GM12875 (cell line): Measurements from ENCODE around the gene TP53TG5.

Experiments used
- H3K4me3 ChIP-seq: one replicate; pipeline ENCODE4 v1.5.1; 2011; ENCODE audit warnings: low read depth, low read length, control low read depth
- CTCF ChIP-seq: IDR thresholded peaks from 2 replicates; pipeline ENCODE4 v1.5.1; 2011; ENCODE audit warnings: low read depth, mild to moderate bottlenecking, control low read depth, inconsistent platforms, low read length, moderate library complexity, borderline replicate concordance; ENCODE audit not compliant: insufficient read depth

TP53TG5 gene

GRCh38 chr20:45345104-45345936, 32.8 kb downstream of the TP53TG5 start:
- no peak overlapping the region for H3K4me3 ChIP-seq
- TF ChIP-seq CTCF, result no peak

GRCh38 chr20:45344168-45344860, 33.8 kb downstream of the TP53TG5 start:
- no peak overlapping the region for H3K4me3 ChIP-seq
- no peak for TF ChIP-seq CTCF

- no peak for TF ChIP-seq CTCF
- H3K4me3 ChIP-seq, result no peak overlapping the region
These were observed 34.5 kb downstream of the TP53TG5 start for GRCh38 chr20:45343532-45344167.

- no peak overlapping the region for H3K4me3 ChIP-seq
These were observed 35.1 kb downstream of the TP53TG5 start for GRCh38 chr20:45342855-45343531.

GRCh38 chr20:45341939-45342854, 35.9 kb downstream of the TP53TG5 start:
- H3K4me3 ChIP-seq, result no peak overlapping the region

More at GRCh38 chr20:45342855-45343531, 35.1 kb downstream of the TP53TG5 start:
- no peak for TF ChIP-seq CTCF

More at GRCh38 chr20:45341939-45342854, 35.9 kb downstream of the TP53TG5 start:
- no peak for TF ChIP-seq CTCF
